ENCODE data around the gene CPNE1.

The CPNE1 gene

DNA sequence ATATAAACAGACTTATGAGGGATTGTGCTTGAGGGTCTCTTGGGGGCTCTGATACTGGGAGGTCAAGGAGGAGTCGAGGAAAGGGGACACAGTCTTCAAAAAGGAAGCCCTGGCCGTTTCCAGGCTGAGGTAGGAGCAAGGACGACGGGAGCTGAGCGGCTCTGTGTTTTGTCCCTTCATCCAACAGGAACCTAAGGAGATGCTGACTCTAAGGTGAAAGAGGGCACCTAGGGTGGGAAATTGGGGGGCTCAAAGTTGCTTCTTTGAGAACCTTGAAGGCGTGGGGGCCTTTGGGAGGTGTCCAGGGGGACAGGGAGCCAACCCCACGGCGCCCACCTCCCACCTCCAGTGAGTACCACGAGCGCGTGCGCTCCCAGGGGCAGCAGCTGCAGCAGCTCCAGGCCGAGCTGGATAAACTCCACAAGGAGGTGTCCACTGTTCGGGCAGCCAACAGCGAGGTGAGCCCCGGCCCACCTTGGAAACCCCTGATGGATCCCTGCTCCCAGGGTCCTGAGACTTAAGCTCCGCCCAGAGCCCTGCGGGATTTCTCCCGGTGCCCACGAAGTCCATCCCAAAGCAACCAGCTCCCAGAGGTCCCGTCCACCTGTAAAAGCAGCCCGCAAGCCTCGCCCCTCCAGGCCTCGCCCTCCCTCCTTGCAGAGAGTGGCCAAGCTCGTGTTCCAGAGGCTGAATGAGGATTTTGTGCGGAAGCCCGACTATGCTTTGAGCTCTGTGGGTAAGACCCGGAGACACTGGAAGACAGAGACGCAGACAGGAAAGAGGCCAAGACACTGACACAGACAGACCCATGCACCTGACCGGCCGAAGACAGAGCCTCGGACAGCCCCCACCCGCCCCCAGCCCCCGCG lies 46.2 kb downstream of the CPNE1 start:
- peak; percentile 15 for DNase-seq

DNA sequence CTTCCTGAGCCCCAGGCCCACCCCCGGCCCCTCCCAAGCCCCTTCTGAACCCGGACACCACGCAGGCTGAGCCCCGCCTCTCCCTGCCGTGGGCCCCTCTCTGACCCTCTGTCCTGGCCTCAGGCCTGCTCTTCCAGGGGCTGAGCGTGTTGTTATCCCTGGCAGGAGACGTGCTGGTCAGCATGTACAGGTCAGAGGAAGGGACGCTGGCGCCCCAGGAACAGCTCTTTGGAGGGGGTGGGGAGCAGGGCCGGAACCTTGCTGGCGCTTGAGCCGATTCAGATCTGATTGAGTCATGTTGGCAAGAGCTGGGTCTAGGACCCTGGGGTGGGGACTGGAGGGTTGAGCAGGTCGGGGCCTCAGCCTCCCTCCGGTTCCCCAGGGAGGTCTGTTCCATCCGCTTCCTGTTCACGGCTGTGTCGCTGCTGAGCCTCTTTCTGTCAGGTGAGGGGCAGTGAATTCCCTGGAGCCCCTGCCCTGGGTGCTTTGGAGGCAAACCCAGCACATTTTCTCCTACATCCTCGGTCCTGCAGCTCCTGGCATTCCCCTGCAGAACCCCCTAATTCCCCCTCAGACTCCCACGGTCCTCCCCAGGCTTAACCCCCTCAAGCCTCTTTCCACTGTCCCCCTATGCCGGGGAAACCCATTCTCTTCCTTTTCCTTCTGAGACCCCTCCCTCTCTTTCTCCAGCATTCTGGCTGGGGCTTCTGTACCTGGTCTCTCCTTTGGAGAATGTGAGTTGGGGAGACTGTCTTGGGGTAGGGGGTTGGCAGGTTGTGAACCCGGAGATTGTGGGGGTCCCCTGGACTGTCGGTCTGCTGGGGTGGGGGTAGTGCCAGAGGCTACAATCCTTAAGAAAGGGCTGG lies 47.1 kb downstream of the CPNE1 start:
- peak; percentile 34 for DNase-seq

GRCh38 chr20:35616465-35617396 lies 48.0 kb downstream of the CPNE1 start:
- DNase-seq = peak; percentile 53

DNA sequence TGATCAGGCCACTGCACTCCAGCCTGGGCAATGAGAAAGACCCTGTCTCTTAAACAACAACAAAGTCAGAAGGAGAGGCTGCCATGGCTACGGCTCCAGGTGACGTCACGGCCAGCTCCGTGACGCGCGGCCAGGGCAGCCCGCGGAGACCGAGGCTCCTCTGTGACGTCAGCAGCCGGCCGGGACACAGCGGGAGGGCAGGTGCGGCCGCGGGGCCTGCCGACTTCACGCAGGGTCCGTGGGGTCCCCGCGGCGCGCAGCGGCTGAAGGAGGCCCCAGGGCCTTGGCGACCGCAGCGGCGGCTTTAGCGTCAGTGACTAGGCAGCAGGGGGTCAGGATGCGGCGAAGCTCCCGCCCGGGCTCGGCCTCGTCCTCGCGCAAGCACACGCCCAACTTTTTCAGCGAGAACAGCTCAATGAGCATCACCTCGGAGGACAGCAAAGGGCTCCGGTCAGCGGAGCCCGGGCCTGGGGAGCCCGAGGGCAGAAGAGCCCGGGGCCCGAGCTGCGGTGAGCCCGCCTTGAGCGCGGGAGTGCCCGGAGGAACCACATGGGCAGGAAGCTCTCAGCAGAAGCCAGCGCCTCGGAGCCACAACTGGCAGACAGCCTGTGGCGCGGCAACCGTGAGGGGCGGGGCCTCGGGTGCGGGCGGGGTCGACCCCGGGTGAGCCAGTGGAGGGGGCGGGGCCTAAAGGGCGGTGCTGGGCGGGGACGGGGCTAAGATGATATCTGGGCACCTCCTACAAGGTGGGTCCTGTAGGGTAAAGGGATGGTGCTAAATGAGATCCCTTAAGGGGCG lies 48.8 kb downstream of the CPNE1 start, which contains the start of gene SPAG4:
TSS of gene SPAG4 (plus strand) at position 163 of the 798 bp plus-strand sequence. CDS start at position 338, 175 bp downstream.
- DNase-seq = peak; percentile 100

GRCh38 chr20:35611482-35611881 lies 53.2 kb downstream of the CPNE1 start:
- DNase-seq = no peak

GRCh38 chr20:35610833-35611427 lies 53.8 kb downstream of the CPNE1 start:
- DNase-seq = no peak

DNA sequence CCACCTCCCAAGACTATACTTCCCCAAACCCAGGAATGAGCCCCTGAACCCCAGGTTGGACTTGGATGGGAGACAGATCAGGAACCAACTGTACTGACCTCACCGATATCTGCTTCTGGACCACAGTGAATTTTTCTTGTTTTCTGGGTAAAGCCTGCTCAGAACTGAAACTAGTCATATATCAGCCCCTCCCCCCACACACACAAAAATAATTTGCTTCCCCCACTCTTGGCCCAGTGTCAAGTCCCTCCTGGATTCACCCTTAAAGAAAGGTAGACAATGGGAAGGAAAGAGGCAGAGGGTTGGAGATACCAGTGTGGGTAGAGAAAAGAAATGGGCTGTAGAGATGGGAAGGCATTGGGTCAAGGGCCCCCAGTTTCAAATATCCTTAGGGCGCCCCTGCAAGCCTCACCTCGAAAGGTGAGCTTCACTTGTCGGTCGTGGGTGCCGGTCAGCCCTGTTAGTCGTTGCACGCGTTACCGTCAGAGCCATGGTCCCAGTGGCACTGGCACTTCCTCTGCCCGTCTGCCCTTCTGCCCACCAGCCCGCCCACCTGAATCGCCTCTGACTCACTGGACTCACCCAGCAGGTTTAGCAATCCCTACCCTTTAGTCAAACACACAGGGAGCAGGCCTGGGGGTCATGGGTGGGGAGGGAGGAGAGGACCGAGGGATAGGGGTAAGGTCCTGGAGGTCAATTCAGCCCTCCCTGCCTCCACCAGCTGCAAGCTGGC lies 57.5 kb downstream of the CPNE1 start:
- DNase-seq = no peak

DNA sequence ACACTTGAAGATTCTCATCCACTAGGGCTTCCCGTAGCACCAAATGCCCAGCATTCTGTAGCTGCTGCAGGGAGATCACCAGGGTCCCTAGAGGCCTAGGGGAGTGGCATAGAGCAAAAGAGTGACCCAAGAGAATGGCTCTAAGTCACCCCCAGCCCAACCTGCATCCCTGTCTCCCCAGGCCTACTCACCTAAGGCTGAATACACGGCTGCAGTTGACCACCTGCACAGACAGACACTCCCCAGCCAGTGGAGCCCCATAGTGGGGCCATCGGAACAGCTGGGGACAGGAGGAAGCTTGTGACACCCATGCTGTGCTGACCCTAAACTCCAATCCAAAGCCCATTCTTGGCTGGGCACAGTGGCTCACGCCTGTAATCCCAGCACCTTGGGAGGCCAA lies 58.6 kb downstream of the CPNE1 start:
- no peak for DNase-seq

DNA sequence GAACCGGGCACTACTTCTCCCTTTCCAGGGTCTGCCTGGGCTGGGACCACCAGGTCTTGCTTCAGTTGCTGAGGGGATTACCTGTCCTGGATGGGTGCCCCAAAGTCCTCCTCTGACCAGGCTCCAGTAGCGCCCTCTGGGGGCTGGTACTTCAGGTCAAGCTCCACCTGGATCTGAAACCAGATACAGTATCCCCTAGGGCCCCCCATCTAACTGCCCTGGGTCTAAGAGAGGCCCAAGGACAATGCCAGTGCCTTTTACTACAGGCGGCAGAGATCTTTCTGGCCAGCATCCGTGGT lies 60.3 kb downstream of the CPNE1 start:
- no peak for DNase-seq

- no peak for DNase-seq
These were observed 60.8 kb downstream of the CPNE1 start for GRCh38 chr20:35603695-35604448.

DNA sequence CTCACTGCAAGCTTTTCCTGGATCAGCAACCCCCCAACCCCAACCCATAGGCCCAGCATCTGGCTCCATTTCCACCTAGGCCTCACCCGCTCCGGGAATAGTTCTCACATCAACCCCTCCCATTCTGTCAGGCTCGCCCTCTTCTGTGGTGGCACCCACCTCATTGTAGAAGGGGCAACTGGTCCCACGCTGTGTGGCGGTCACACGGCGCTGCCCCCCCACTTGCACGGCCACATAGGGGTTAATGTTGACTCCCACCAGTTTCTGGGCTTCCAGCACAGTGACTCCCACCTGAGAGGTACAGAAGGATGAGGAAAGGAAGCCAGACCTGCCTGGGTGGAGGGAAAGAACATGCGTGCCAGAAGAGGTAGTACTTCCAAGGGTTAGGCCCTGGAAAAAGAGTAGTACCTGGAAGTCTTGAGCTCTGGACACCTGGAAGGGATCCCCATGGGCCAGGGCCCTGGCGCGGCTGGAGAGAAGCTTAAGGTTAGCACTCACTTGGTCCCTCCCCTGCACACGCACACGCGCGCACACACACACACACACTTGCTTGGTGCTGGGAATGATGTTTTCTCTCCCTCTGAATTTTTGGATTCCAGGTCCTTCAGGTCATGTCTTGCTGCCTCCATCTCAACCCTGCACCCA lies 61.7 kb downstream of the CPNE1 start:
- no peak for DNase-seq

- DNase-seq = no peak
These were observed 62.7 kb downstream of the CPNE1 start for GRCh38 chr20:35601990-35602389.

DNA sequence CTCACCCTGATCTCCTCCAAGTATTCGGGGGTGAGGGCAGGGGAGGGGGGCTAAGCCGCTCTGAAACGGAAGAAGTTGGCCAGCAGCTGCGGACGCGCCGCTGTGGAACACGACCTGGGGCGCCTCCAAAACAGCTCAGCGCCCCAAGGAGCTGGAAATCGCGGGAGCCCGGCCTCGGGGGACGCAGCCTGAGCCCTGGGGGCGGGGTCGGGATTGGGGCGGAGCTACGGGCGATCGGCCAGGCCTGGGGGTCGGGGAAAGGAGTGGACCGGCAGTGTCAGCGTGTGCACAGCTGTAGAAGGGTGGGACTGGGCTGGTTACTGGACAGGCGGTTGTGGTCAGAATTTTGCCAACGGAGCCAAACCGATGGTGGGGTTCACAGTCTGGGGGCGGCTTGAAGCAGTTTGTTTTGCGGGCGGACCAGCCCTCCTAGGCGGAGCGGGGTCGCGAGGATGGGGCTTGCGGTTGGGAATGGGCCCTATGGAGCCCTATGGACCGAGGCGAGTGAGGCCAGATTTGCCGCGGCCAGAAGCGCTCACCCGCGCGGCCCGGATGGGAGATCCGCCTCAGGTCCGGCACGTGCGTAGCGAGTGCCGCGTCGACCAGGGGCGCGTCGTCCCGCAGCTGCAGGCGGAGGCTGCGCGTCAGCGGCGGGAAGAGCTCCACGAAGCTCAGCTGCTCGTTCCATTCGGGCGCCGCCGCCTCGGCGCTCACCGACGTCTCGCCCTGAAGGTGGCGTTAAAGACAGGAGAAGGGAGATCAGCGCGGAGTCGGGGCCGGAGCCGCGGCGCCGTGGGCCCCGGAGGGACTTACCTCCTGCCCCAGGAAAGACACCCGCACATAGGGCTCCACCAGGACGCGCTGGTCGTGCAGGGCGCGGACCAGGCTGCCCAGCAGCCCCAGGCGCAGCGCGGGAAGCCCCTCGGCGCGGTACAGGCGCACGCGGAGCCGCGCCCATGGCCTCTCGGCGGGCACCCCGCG lies 63.4 kb downstream of the CPNE1 start:
- DNase-seq = peak; percentile 78

DNA sequence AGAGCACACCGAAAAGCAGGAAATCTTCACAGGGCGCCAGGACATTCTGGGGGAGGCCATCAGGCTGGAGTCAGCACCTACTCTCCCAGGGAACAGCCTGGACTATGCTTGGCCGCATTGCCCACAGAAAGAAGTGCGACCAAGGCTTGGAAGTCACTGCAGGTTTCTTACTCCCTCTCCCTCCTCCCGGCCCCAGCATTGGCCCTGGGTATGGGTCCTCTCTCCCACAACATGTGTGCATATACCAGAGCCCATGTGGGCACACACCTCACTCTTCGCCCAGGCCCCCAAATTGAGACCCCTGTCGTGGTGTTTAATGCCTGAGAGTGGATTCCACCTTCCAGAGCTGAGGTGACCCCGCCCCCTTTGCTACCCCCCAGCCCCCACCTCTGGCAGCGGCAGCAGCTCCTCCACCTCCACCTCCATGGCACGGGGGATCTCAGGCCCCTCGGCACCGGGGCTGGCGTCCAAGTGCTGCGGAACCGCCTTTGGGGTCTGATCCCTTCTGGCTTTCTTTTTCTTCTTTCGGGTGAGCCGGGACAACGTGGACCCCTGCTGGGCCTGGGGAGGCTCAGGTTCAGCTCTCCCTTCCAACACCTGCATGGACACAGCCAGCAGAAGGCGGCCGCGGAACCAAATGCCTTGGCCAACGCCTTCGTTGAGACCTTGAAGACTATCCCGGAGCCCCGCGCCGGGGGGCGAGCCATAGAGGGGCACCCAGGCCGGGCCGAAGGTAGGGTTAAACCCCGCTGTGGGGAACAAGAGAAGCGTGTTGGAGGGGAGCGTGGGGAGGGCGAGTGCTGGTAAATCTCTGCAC lies 64.3 kb downstream of the CPNE1 start:
- no peak for DNase-seq

DNA sequence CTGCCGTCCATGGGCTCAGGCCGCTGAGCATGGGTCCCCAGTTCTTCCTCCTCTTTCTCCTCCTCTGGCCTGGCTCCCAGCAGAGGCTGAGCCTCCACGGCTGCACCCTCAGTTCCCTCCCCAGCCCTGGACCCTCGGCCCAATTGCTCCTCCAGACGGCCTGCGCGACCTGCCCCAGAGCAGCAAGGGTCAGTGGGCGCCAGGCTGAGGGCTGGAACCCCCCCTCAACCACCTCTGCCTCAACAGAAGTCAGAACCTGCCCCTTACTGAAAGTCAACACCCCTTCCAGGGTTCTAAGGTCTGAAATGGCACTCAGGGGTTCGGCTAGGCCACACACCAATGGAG lies 65.0 kb downstream of the CPNE1 start:
- no peak for DNase-seq

DNA sequence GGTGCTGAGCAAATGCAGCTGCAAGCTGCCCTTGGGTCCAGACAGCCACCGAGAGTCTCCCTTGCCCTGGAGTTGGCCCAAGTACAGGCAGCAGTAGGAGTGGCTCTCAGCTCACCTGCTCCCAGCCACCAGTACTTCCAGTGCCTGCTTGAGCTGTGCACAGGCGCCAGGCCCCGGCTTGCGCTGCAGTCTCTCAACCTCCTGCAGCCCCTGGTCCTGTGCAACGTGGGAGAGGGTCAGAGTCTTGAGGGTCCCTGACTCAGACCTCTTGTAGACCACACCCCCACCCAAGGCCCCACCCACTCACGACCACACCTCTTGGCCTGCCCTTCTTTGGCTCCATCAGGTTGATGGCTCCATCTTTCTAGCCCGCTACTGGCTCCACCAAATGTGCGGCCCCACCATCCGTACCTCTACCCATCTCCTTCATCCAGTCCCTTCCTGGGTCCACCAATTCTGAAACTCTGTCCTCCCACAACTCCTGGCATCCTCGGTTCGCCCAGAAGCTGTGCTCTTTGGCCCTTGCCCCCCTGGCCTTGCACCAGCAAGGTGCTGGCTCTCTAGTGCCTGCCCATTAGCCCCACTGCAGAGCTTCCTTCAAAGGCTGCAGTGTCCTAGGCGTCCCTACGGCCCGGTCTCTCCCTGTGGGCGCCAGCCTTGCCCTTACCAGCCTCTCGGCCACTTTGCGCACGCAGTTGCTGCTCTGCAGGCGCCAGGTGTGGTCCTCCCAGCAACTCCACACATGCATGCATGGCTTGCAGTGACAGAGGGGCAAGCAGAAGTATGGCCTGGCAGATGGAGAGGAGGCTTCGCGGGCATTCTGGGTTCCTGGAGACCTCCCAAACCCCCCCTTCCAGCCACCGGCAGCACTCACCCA lies 65.6 kb downstream of the CPNE1 start:
- DNase-seq = no peak

All from stimulated activated CD4-positive, alpha-beta T cell treated with anti-CD3 and anti-CD28 coated beads, Interleukin-4, amount 100 ng/mL, for 1 hour (primary cell).